CD4-positive, alpha-beta T cell (primary cell): ENCODE results near the gene TENM4. TPM values are rescaled to one million over a fixed set of nuclear protein-coding genes. Genes with fewer than 3 reads are reported as not detected.
A peak's percentile ranks its signal among the peaks of the same experiment; 100 is the strongest.

Experiments used
- ATAC-seq: fragments of 200-7000 bp; cut with Tn5 transposase; one replicate; pipeline ENCODE4 v1.10.0; 2022; ENCODE audit warnings: mild to moderate bottlenecking; ENCODE audit not compliant: poor library complexity
- CTCF ChIA-PET: fragments of 350-600 bp; sonication (Branson Sonifier 250); formaldehyde crosslinking; loops from one replicate; lab custom pipeline; 2021; ENCODE audit warnings: antibody characterized with exemption, inconsistent platforms; lab: Charles Lee
- POLR2A ChIA-PET: fragments of 350-600 bp; sonication (Branson Sonifier 250); formaldehyde crosslinking; loops from one replicate; lab custom pipeline; 2021; ENCODE audit warnings: antibody characterized with exemption, inconsistent platforms; lab: Charles Lee
- DNase-seq, 14 experiments: peaks; one replicate each; pipeline ENCODE4 v3.0.0-alpha.2; 2013 to 2020; ENCODE audit warnings: mixed read lengths in 2 of 14
- H3K27ac ChIP-seq, 2 donors: one replicate each; pipeline versions ENCODE4 v1.5.1 to v1.7.0; 2013; ENCODE audit warnings: low read length in 2 of 2, low read depth in 1 of 2, mild to moderate bottlenecking in 1 of 2
- H3K27me3 ChIP-seq, 2 experiments: 1 replicate in 1 of 2; 2 replicates in 1 of 2; pipeline versions ENCODE4 v1.6.1 to v1.7.0; 2013; ENCODE audit warnings: low read length in 2 of 2, control low read depth in 1 of 2, mild to moderate bottlenecking in 1 of 2, moderate library complexity in 1 of 2; ENCODE audit not compliant: insufficient read depth in 2 of 2, control insufficient read depth in 1 of 2
- H3K36me3 ChIP-seq: one replicate; pipeline ENCODE4 v1.6.1; 2013; ENCODE audit warnings: low read length, control low read depth; ENCODE audit not compliant: insufficient read depth
- H3K4me1 ChIP-seq: one replicate; pipeline ENCODE4 v1.6.1; 2013; ENCODE audit warnings: low read length, control low read depth; ENCODE audit not compliant: insufficient read depth
- H3K4me3 ChIP-seq: one replicate; pipeline ENCODE4 v1.5.1; 2013; ENCODE audit warnings: mild to moderate bottlenecking, low read length, moderate library complexity
- H3K9me3 ChIP-seq, 2 experiments: 1 replicate in 1 of 2; 2 replicates in 1 of 2; pipeline versions ENCODE4 v1.6.1 to v1.7.0; 2013; ENCODE audit warnings: low read length in 2 of 2, mild to moderate bottlenecking in 2 of 2, control low read depth in 1 of 2, moderate library complexity in 1 of 2; ENCODE audit not compliant: control insufficient read depth in 1 of 2, insufficient read depth in 1 of 2
- H3K27ac Mint-ChIP-seq: one replicate; pipeline ENCODE4 v1.8.0; 2020; ENCODE audit warnings: mixed read lengths
- H3K27me3 Mint-ChIP-seq: one replicate; pipeline ENCODE4 v1.8.0; 2021; ENCODE audit warnings: mixed read lengths
- H3K36me3 Mint-ChIP-seq: one replicate; pipeline ENCODE4 v1.8.0; 2021; ENCODE audit warnings: low read depth, mixed read lengths
- H3K4me1 Mint-ChIP-seq: one replicate; pipeline ENCODE4 v1.8.0; 2021; ENCODE audit warnings: low read depth, mixed read lengths
- H3K4me3 Mint-ChIP-seq: one replicate; pipeline ENCODE4 v1.8.0; 2020; ENCODE audit warnings: mild to moderate bottlenecking, mixed read lengths
- H3K9me3 Mint-ChIP-seq: one replicate; pipeline ENCODE4 v1.8.0; 2020; ENCODE audit warnings: mixed read lengths
- CTCF ChIP-seq: fragments of 200-600 bp; IDR thresholded peaks from one replicate; pipeline ENCODE4 v1.8.0; 2022; ENCODE audit warnings: antibody characterized with exemption, mild to moderate bottlenecking
- intact Hi-C, 2 experiments: fragments of 100-400 bp; cut with DNase I in 1 of 2; cut with micrococcal nuclease in 1 of 2; formaldehyde crosslinking; loops; one replicate each; pipeline versions ENCODE4 v1.15.1 to v1.9.0; 2023 to 2025; cut with DNase I, micrococcal nuclease
- microRNA-seq: library from miRNA; unstranded; fragments of <30 nt; microRNA quantifications from one replicate; pipeline ENCODE4 v1.2.0, GENCODE V29; 2021; ENCODE audit warnings: borderline microRNAs expressed, borderline replicate concordance
- total RNA-seq, 174 experiments: library from RNA in 2 of 174; stranded (reverse) in 2 of 174; gene quantifications; one replicate each; pipeline ENCODE4 v1.2.3 and lab custom pipeline; 2021 to 2026

Gene TENM4
- total RNA-seq, 2 experiments from 2014 or later = 0.22 to 0.31 TPM

DNA sequence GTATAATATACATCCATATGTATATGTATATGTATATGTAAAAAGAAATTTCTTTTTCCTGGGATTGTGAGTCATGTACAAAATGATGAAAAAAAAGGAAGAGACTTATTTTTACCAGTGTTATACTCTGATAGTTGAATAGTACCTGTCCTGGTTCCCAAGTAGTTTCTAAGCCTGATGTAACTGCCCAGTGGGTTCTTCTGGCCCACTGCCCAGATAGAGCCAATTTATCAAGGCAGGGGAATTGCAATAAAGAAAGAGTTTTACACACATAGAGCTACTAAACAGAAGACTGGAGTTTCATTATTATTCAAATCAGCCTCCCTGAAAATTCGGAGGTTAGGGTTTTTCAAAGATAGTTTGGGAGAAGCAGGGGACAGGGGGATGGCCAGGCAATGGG lies 837.0 kb downstream of the TENM4 start:
- Histone ChIP-seq H3K36me3 (no peaks in the 10 kb centered on the region), H3K4me1 (no peaks in the 10 kb centered on the region), H3K4me3 (no peak overlapping the region), H3K9me3 (peaks cover 0 to 10% of the 10 kb centered on the region in 2 experiments), H3K27ac (no peak overlapping the region), H3K27me3 (peaks cover 3 to 4% of the 10 kb centered on the region in 2 experiments)
- H3K27ac Mint-ChIP-seq = no peak overlapping the region
- H3K4me1 Mint-ChIP-seq = no peaks in the 10 kb centered on the region
- peaks cover 34% of the 10 kb centered on the region for H3K27me3 Mint-ChIP-seq
- CTCF ChIA-PET = no interaction called here
- H3K4me3 Mint-ChIP-seq = no peak overlapping the region
- no peaks in the 10 kb centered on the region for H3K36me3 Mint-ChIP-seq
- no peaks in the 10 kb centered on the region for H3K9me3 Mint-ChIP-seq
- no peak for TF ChIP-seq CTCF
- intact Hi-C loops = no loop called here
- no peak for DNase-seq
- POLR2A ChIA-PET = no interaction called here
- ATAC-seq = no peak

Small RNAs within 50 kb of the gene (microRNA-seq; reads per million reads assigned to microRNA genes)
- gene MIR5579 (not detected), gene MIR708 (23.4 reads per million, percentile 50 among the genes with 10 or more reads in this experiment)
